H9 (cell line): ENCODE results near the gene FSIP1. TPM values are rescaled to one million over a fixed set of nuclear protein-coding genes. Genes with fewer than 3 reads are reported as not detected.

Experiments used
- DNase-seq: peaks from one replicate; pipeline ENCODE4 v3.0.0-alpha.2; 2017
- H2AFZ ChIP-seq: one replicate; pipeline ENCODE4 v1.6.1; 2013; ENCODE audit warnings: mild to moderate bottlenecking, low read length, control low read depth, moderate library complexity
- H2AK5ac ChIP-seq: 2 replicates; pipeline ENCODE4 v1.6.1; 2013; ENCODE audit warnings: low read length, control low read depth, mixed read lengths; ENCODE audit not compliant: insufficient read length
- H2BK120ac ChIP-seq: one replicate; pipeline ENCODE4 v1.6.1; 2013; ENCODE audit warnings: low read depth, mild to moderate bottlenecking, low read length, control low read depth, inconsistent platforms; ENCODE audit not compliant: poor library complexity, severe bottlenecking
- H2BK12ac ChIP-seq: 2 replicates; pipeline ENCODE4 v1.6.1; 2013; ENCODE audit warnings: low read length, control low read depth, mixed read lengths, low read depth; ENCODE audit not compliant: insufficient read length
- H2BK15ac ChIP-seq: 2 replicates; pipeline ENCODE4 v1.6.1; 2013; ENCODE audit warnings: low read depth, low read length, control low read depth
- H2BK20ac ChIP-seq: one replicate; pipeline ENCODE4 v1.6.1; 2013; ENCODE audit warnings: low read depth, mild to moderate bottlenecking, low read length, control low read depth, inconsistent platforms; ENCODE audit not compliant: poor library complexity, severe bottlenecking
- H2BK5ac ChIP-seq: 2 replicates; pipeline ENCODE4 v1.6.1; 2013; ENCODE audit warnings: low read length, control low read depth, mixed read lengths; ENCODE audit not compliant: insufficient read length
- H3K14ac ChIP-seq: 2 replicates; pipeline ENCODE4 v1.6.1; 2013; ENCODE audit warnings: low read length, control low read depth; ENCODE audit not compliant: insufficient read depth
- H3K18ac ChIP-seq: 2 replicates; pipeline ENCODE4 v1.6.1; 2013; ENCODE audit warnings: low read depth, mild to moderate bottlenecking, mixed read lengths, low read length, control low read depth; ENCODE audit not compliant: insufficient read length
- H3K23ac ChIP-seq: 2 replicates; pipeline ENCODE4 v1.6.1; 2013; ENCODE audit warnings: low read length, control low read depth, mixed read lengths, low read depth; ENCODE audit not compliant: insufficient read length
- H3K23me2 ChIP-seq: 2 replicates; pipeline ENCODE4 v1.6.1; 2013; ENCODE audit warnings: low read depth, mild to moderate bottlenecking, mixed read lengths, low read length, control low read depth; ENCODE audit not compliant: insufficient read length, poor library complexity, severe bottlenecking
- H3K27ac ChIP-seq: 2 replicates; pipeline ENCODE4 v1.5.1; 2013; ENCODE audit warnings: low read length, control low read depth, mixed read lengths, low read depth; ENCODE audit not compliant: insufficient read length
- H3K27me3 ChIP-seq: 2 replicates; pipeline ENCODE4 v1.6.1; 2013; ENCODE audit warnings: low read length, control low read depth, inconsistent platforms; ENCODE audit not compliant: insufficient read depth
- H3K4ac ChIP-seq: 2 replicates; pipeline ENCODE4 v1.6.1; 2013; ENCODE audit warnings: low read depth, mild to moderate bottlenecking, control low read depth, inconsistent platforms, low read length, moderate library complexity
- H3K4me1 ChIP-seq: 2 replicates; pipeline ENCODE4 v1.6.1; 2013; ENCODE audit warnings: low read length, control low read depth, inconsistent platforms; ENCODE audit not compliant: insufficient read depth
- H3K4me2 ChIP-seq: 2 replicates; pipeline ENCODE4 v1.6.1; 2013; ENCODE audit warnings: low read length, control low read depth, mixed read lengths; ENCODE audit not compliant: insufficient read length, insufficient read depth
- H3K56ac ChIP-seq: 2 replicates; pipeline ENCODE4 v1.6.1; 2013; ENCODE audit warnings: low read depth, mild to moderate bottlenecking, mixed read lengths, low read length, control low read depth; ENCODE audit not compliant: insufficient read length
- H3K79me1 ChIP-seq: 2 replicates; pipeline ENCODE4 v1.6.1; 2013; ENCODE audit warnings: low read depth, mild to moderate bottlenecking, moderate library complexity, low read length, control low read depth, inconsistent platforms; ENCODE audit not compliant: insufficient read depth, poor library complexity, severe bottlenecking
- H3K79me2 ChIP-seq: 2 replicates; pipeline ENCODE4 v1.6.1; 2013; ENCODE audit warnings: low read length, control low read depth, inconsistent platforms; ENCODE audit not compliant: insufficient read depth
- H3K9ac ChIP-seq: 2 replicates; pipeline ENCODE4 v1.6.1; 2013; ENCODE audit warnings: low read length, control low read depth, mixed read lengths; ENCODE audit not compliant: insufficient read length; ENCODE audit errors: extremely low read depth
- H3K9me3 ChIP-seq: one replicate; pipeline ENCODE4 v1.6.1; 2013; ENCODE audit warnings: low read depth, low read length, inconsistent platforms; ENCODE audit not compliant: control insufficient read depth
- H3T11ph ChIP-seq: one replicate; pipeline ENCODE4 v1.6.1; 2013; ENCODE audit warnings: mild to moderate bottlenecking, low read length, control low read depth, inconsistent platforms
- H4K20me1 ChIP-seq: one replicate; pipeline ENCODE4 v1.6.1; 2013; ENCODE audit not compliant: control insufficient read depth, insufficient read length, insufficient read depth
- H4K5ac ChIP-seq: 2 replicates; pipeline ENCODE4 v1.6.1; 2013; ENCODE audit warnings: low read depth, mild to moderate bottlenecking, mixed read lengths, low read length, control low read depth; ENCODE audit not compliant: insufficient read length
- H4K8ac ChIP-seq: replicated peaks from 2 replicates; pipeline ENCODE4 v1.6.1; 2013; ENCODE audit warnings: low read length, control low read depth, mixed read lengths, low read depth; ENCODE audit not compliant: insufficient read length
- H4K91ac ChIP-seq: 2 replicates; pipeline ENCODE4 v1.6.1; 2013; ENCODE audit warnings: low read depth, mild to moderate bottlenecking, moderate library complexity, mixed read lengths, low read length, control low read depth; ENCODE audit not compliant: insufficient read length
- H3K27ac Mint-ChIP-seq, 3 experiments: 2 replicates in 2 of 3; 3 replicates in 1 of 3; pipeline ENCODE4 v1.8.0; 2020 to 2021; ENCODE audit warnings: mixed read lengths in 3 of 3, mild to moderate bottlenecking in 1 of 3, moderate library complexity in 1 of 3
- H3K27me3 Mint-ChIP-seq: 2 replicates; pipeline ENCODE4 v1.8.0; 2021; ENCODE audit warnings: low read depth, mild to moderate bottlenecking, moderate library complexity, mixed read lengths
- H3K36me3 Mint-ChIP-seq, 3 experiments: 2 replicates in 2 of 3; 3 replicates in 1 of 3; pipeline ENCODE4 v1.8.0; 2020 to 2021; ENCODE audit warnings: low read depth in 3 of 3, mixed read lengths in 3 of 3; ENCODE audit not compliant: insufficient read depth in 1 of 3
- H3K4me1 Mint-ChIP-seq, 2 experiments: 2 replicates each; pipeline ENCODE4 v1.8.0; 2020; ENCODE audit warnings: mixed read lengths in 2 of 2
- H3K4me3 Mint-ChIP-seq, 2 experiments: 2 replicates in 1 of 2; 3 replicates in 1 of 2; pipeline ENCODE4 v1.8.0; 2020 to 2021; ENCODE audit warnings: mild to moderate bottlenecking in 2 of 2, mixed read lengths in 2 of 2, moderate library complexity in 1 of 2
- H3K9me3 Mint-ChIP-seq, 2 experiments: 2 replicates in 1 of 2; 3 replicates in 1 of 2; pipeline ENCODE4 v1.8.0; 2020; ENCODE audit warnings: mild to moderate bottlenecking in 2 of 2, mixed read lengths in 2 of 2, moderate library complexity in 1 of 2
- WGBS: extraction: QIAGEN DNeasy Blood & Tissue Kit; methylation state at CpG from one replicate; pipeline ENCODE4 v1.1.7; 2013; ENCODE audit warnings: missing lambda C conversion rate, low lambda C conversion rate, mixed read lengths; ENCODE audit not compliant: insufficient read length; ENCODE audit errors: extremely low coverage; 5-methylcytosine and 5-hydroxymethylcytosine counted together
- total RNA-seq: library from RNA; stranded (reverse); gene quantifications from 2 replicates; pipeline ENCODE4 v1.2.1, GENCODE V29; 2021
- TF ChIP-seq, protein P1 (sequence below): fragments of 200-600 bp; sonication (generic); conservative IDR thresholded peaks from 3 replicates; pipeline ENCODE4 v1.8.0; 2021; ENCODE audit warnings: antibody characterized with exemption, mild to moderate bottlenecking

The FSIP1 gene
- total RNA-seq, 1 experiment from 2014 or later: 0.96 TPM

- Histone ChIP-seq H3K79me2 (no peaks in the 10 kb centered on the region), H3K79me1 (no peaks in the 10 kb centered on the region), H3K14ac (no peak overlapping the region), H3T11ph (no peak overlapping the region), H3K27ac (no peak overlapping the region), H2BK120ac (no peak overlapping the region), H3K23ac (no peak overlapping the region), H3K4me1 (no peaks in the 10 kb centered on the region), H4K20me1 (no peaks in the 10 kb centered on the region), H4K91ac (no peak overlapping the region), H3K4me2 (no peak overlapping the region), H2BK12ac (no peak overlapping the region), H3K9ac (no peak overlapping the region), H2AK5ac (no peak overlapping the region), H2BK20ac (no peak overlapping the region), H2AFZ (no peak overlapping the region), H4K5ac (no peak overlapping the region), H2BK5ac (no peak overlapping the region), H3K9me3 (no peaks in the 10 kb centered on the region), H3K23me2 (no peaks in the 10 kb centered on the region), H3K18ac (no peak overlapping the region), H3K4ac (no peak overlapping the region), H3K27me3 (no peaks in the 10 kb centered on the region), H2BK15ac (no peak overlapping the region), H3K56ac (no peak overlapping the region), H4K8ac (no peak overlapping the region)
- no peaks in the 10 kb centered on the region for H3K27me3 Mint-ChIP-seq
- no peak overlapping the region for H3K4me3 Mint-ChIP-seq
- TF ChIP-seq, protein P1, sequence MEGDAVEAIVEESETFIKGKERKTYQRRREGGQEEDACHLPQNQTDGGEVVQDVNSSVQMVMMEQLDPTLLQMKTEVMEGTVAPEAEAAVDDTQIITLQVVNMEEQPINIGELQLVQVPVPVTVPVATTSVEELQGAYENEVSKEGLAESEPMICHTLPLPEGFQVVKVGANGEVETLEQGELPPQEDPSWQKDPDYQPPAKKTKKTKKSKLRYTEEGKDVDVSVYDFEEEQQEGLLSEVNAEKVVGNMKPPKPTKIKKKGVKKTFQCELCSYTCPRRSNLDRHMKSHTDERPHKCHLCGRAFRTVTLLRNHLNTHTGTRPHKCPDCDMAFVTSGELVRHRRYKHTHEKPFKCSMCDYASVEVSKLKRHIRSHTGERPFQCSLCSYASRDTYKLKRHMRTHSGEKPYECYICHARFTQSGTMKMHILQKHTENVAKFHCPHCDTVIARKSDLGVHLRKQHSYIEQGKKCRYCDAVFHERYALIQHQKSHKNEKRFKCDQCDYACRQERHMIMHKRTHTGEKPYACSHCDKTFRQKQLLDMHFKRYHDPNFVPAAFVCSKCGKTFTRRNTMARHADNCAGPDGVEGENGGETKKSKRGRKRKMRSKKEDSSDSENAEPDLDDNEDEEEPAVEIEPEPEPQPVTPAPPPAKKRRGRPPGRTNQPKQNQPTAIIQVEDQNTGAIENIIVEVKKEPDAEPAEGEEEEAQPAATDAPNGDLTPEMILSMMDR: no peak
- H3K4me1 Mint-ChIP-seq: peaks cover 5 to 7% of the 10 kb centered on the region in 2 experiments
- no peak for DNase-seq
- H3K36me3 Mint-ChIP-seq: peaks cover 41 to 75% (median 72%) of the 10 kb centered on the region in 3 experiments; a peak in 6 of 7 replicates
- H3K9me3 Mint-ChIP-seq: no peaks in the 10 kb centered on the region
- WGBS: no CpG with 5 or more reads among the region's 7 CpGs
- H3K27ac Mint-ChIP-seq: no peak overlapping the region
Observed at GRCh38 chr15:39593656-39594445, 188.8 kb downstream of the FSIP1 start.
